Tibial nerve (tissue), 3 donors: ENCODE data around the gene ARID1B.

Experiments used
- CTCF ChIP-seq, 5 experiments: fragments of 200-600 bp in 3 of 5; fragments of 450-650 bp in 2 of 5; sonication (generic) in 3 of 5; IDR thresholded peaks; one replicate each; pipeline ENCODE4 v1.5.1; 2016 to 2019; ENCODE audit warnings: antibody characterized with exemption in 5 of 5, mild to moderate bottlenecking in 3 of 5, moderate library complexity in 2 of 5
- POLR2A ChIP-seq, 2 donors: fragments of 450-650 bp; IDR thresholded peaks; one replicate each; pipeline ENCODE4 v1.6.1; 2017; ENCODE audit warnings: antibody characterized with exemption in 2 of 2, mild to moderate bottlenecking in 2 of 2, moderate library complexity in 2 of 2

GRCh38 chr6:157078326-157078725 lies 301.1 kb downstream of the ARID1B start:
- no peak for TF ChIP-seq CTCF (IDR thresholded peaks at IDR 0.05)
- no peak for TF ChIP-seq POLR2A (IDR thresholded peaks at IDR 0.05)
